Activated naive CD8-positive, alpha-beta T cell treated with anti-CD3 and anti-CD28 coated beads, Interleukin-2, amount 10 ng/mL, durations not matched to agents 7 days and 5 days (primary cell): ENCODE data around the gene SLC39A7. TPM values are rescaled to one million over a fixed set of nuclear protein-coding genes. Genes with fewer than 3 reads are reported as not detected.

Experiments used
- ATAC-seq: fragments of 150-1000 bp; cut with Tn5 transposase; one replicate; pipeline ENCODE4 v1.10.0; 2021; ENCODE audit warnings: low read depth, moderate library complexity
- POLR2A ChIA-PET: fragments of 350-600 bp; sonication (Branson Sonifier 250); formaldehyde crosslinking; loops from one replicate; lab custom pipeline; 2021; ENCODE audit warnings: antibody characterized with exemption; lab: Charles Lee
- DNase-seq: peaks from one replicate; pipeline ENCODE4 v3.0.0; 2021
- H3K27ac Mint-ChIP-seq: one replicate; pipeline ENCODE4 v1.8.0; 2022; ENCODE audit warnings: mild to moderate bottlenecking, mixed read lengths
- H3K27me3 Mint-ChIP-seq: one replicate; pipeline ENCODE4 v1.8.0; 2022; ENCODE audit warnings: mild to moderate bottlenecking, moderate library complexity, mixed read lengths
- H3K36me3 Mint-ChIP-seq: one replicate; pipeline ENCODE4 v1.8.0; 2021; ENCODE audit warnings: mild to moderate bottlenecking, mixed read lengths
- H3K4me1 Mint-ChIP-seq: one replicate; pipeline ENCODE4 v1.8.0; 2021; ENCODE audit warnings: mixed read lengths
- H3K4me3 Mint-ChIP-seq: one replicate; pipeline ENCODE4 v1.8.0; 2022; ENCODE audit warnings: mild to moderate bottlenecking, moderate library complexity, mixed read lengths
- H3K9me3 Mint-ChIP-seq: one replicate; pipeline ENCODE4 v1.8.0; 2021; ENCODE audit warnings: mixed read lengths
- total RNA-seq, 2 experiments: library from RNA; stranded (reverse); gene quantifications; one replicate each; pipeline ENCODE4 v1.2.3, GENCODE V29; 2021

SLC39A7 gene
- total RNA-seq, 2 experiments from 2014 or later = 41.7 to 44.8 TPM

DNA sequence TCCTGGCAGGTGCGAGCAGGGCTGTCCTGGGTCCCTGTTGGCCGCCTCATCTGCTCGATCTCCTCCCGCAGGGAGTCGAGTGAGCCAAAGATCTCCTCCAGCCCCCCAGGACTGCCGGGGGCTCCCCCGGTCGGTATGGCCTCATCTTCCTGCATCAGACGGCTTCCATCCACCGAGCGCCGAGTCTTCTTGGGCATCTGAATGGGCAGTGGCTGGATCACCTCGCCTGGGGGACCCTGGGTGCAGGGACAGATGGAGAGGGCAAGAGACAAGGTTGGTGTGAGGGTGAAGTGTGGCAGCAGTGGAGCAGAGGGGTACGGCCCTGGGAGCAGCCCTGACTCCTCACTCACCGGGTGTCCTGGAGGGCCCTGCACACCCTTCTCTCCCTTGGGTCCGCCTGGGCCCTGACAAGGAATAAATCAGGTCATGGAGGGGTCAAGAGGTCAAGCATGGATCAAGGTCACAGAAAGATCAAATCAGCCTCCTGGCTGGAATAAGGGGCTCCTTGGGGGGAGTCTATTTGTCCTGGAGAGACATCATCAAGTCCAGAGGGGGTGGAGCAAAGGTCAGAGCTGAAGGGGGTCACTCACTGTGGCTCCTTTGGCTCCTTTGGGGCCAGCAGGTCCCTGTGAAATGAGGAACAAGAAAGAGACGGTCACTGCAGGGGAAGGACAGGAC is 34.9 kb upstream of the SLC39A7 start:
- no peak for DNase-seq
- Mint-ChIP-seq H3K27ac (no peak overlapping the region), H3K4me1 (peaks cover 4% of the 10 kb centered on the region), H3K36me3 (no peaks in the 10 kb centered on the region), H3K9me3 (no peaks in the 10 kb centered on the region), H3K4me3 (no peak overlapping the region), H3K27me3 (peaks cover 3% of the 10 kb centered on the region)
- POLR2A ChIA-PET = no interaction called here
- ATAC-seq = no peak

- H3K4me1 Mint-ChIP-seq = peaks cover under 1% of the 10 kb centered on the region
- H3K36me3 Mint-ChIP-seq = no peaks in the 10 kb centered on the region
- no peaks in the 10 kb centered on the region for H3K9me3 Mint-ChIP-seq
- H3K27me3 Mint-ChIP-seq = peaks cover 3% of the 10 kb centered on the region
- ATAC-seq (no peak), DNase-seq (no peak)
- H3K4me3 Mint-ChIP-seq = no peak overlapping the region
- H3K27ac Mint-ChIP-seq = peak overlapping the region; percentile 57
- POLR2A ChIA-PET = no interaction called here
Measured at GRCh38 chr6:33166363-33166762, 34.3 kb upstream of the SLC39A7 start.

- H3K36me3 Mint-ChIP-seq = no peaks in the 10 kb centered on the region
- no peak for DNase-seq
- peaks cover 3% of the 10 kb centered on the region for H3K27me3 Mint-ChIP-seq
- H3K4me1 Mint-ChIP-seq = no peaks in the 10 kb centered on the region
- no peaks in the 10 kb centered on the region for H3K9me3 Mint-ChIP-seq
- peak overlapping the region; percentile 57 for H3K27ac Mint-ChIP-seq
- ATAC-seq = no peak
- H3K4me3 Mint-ChIP-seq = no peak overlapping the region
- POLR2A ChIA-PET = no interaction called here
Measured at GRCh38 chr6:33166811-33167210, 33.9 kb upstream of the SLC39A7 start.

DNA sequence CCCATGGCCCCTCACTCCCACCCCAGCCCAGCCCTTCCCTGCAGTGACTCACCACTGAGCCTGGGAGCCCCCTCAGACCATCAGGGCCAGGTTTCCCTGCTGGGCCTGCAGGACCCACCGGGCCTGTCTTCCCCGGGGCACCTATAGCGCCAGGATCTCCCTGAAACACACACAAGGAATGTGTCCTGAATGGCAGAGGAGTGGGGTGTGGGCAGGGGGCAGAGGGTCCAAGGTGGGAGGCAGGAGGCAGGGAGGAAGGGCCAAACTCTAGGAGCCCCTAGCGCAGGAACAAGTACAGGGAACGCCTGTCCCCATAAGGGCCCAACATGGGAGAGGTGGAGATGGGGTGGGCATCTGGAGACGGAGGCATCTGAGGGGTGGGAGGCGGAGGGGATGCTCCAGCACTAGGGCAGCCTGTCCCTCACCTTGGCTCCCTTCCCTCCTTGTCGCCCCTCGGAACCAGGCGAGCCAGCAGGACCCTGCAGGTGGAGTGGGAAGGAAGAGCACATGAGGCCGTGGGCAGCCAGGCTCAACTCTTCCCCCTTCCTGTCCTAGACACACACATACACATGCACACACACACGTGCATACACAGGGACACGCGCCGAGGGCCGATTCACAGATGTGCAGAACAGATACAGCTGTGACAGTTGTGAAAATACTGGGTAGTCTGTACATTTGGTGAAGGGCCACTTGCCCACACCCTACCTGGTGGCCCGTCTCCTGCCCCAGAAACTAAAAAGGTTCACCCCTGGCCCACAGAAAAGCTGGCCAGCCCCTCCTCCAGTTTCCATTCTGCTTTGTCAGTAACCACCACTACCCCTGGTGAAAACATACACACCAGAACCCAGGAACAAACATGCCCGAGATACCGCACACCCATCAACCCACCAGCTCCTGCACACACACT is 33.0 kb upstream of the SLC39A7 start:
- ATAC-seq = no peak
- H3K9me3 Mint-ChIP-seq = no peaks in the 10 kb centered on the region
- H3K36me3 Mint-ChIP-seq = no peaks in the 10 kb centered on the region
- H3K4me1 Mint-ChIP-seq = no peaks in the 10 kb centered on the region
- DNase-seq = no peak
- no peak overlapping the region for H3K27ac Mint-ChIP-seq
- POLR2A ChIA-PET = no interaction called here
- no peak overlapping the region for H3K4me3 Mint-ChIP-seq
- no peaks in the 10 kb centered on the region for H3K27me3 Mint-ChIP-seq

DNA sequence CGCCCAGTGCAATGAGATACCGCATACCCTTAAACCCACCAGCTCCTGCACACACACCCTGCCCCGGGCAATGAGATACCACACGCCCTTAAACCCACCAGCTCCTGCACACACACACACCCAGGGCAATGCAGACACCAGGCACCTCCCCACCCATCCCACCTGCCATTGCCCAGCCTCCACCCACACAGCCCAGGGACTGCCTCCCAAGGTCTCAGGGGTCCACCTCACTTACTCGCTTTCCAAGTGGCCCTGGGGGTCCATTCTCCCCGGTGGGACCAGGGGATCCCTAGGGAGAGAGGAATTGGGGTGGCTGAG is 32.4 kb upstream of the SLC39A7 start:
- Mint-ChIP-seq H3K4me1 (no peaks in the 10 kb centered on the region), H3K9me3 (no peaks in the 10 kb centered on the region), H3K36me3 (no peaks in the 10 kb centered on the region), H3K27ac (no peak overlapping the region), H3K4me3 (no peak overlapping the region), H3K27me3 (no peaks in the 10 kb centered on the region)
- ATAC-seq = no peak
- POLR2A ChIA-PET = no interaction called here
- DNase-seq = no peak

DNA sequence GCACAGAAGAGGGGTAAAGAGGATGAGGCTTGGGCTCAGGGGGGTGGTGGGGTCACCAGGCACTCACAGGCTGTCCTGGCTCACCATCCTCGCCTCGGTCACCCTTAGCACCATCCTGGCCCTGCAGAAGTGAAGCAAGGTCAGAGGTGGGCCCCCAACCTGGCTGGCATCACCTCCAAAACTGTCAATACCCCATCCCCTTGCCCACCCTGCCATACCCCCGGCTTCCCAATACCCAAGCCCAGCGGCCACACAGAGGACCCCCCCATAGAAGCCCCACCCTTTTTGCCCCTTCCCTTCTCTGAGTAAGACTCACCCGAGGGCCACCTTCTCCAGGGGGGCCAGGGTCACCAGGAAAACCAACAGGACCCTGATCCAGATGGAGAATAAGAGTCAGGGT is 32.0 kb upstream of the SLC39A7 start:
- H3K27ac Mint-ChIP-seq = no peak overlapping the region
- no peaks in the 10 kb centered on the region for H3K4me1 Mint-ChIP-seq
- H3K36me3 Mint-ChIP-seq = no peaks in the 10 kb centered on the region
- ATAC-seq = no peak
- H3K4me3 Mint-ChIP-seq = no peak overlapping the region
- DNase-seq = no peak
- POLR2A ChIA-PET = no interaction called here
- H3K9me3 Mint-ChIP-seq = no peaks in the 10 kb centered on the region
- no peaks in the 10 kb centered on the region for H3K27me3 Mint-ChIP-seq

GRCh38 chr6:33169291-33170175 is 31.1 kb upstream of the SLC39A7 start:
- H3K4me3 Mint-ChIP-seq = no peak overlapping the region
- H3K27me3 Mint-ChIP-seq = no peaks in the 10 kb centered on the region
- H3K36me3 Mint-ChIP-seq = no peaks in the 10 kb centered on the region
- H3K9me3 Mint-ChIP-seq = no peaks in the 10 kb centered on the region
- no peak for DNase-seq
- POLR2A ChIA-PET = no interaction called here
- H3K27ac Mint-ChIP-seq = peak overlapping the region; percentile 36
- ATAC-seq = no peak
- H3K4me1 Mint-ChIP-seq = no peaks in the 10 kb centered on the region

DNA sequence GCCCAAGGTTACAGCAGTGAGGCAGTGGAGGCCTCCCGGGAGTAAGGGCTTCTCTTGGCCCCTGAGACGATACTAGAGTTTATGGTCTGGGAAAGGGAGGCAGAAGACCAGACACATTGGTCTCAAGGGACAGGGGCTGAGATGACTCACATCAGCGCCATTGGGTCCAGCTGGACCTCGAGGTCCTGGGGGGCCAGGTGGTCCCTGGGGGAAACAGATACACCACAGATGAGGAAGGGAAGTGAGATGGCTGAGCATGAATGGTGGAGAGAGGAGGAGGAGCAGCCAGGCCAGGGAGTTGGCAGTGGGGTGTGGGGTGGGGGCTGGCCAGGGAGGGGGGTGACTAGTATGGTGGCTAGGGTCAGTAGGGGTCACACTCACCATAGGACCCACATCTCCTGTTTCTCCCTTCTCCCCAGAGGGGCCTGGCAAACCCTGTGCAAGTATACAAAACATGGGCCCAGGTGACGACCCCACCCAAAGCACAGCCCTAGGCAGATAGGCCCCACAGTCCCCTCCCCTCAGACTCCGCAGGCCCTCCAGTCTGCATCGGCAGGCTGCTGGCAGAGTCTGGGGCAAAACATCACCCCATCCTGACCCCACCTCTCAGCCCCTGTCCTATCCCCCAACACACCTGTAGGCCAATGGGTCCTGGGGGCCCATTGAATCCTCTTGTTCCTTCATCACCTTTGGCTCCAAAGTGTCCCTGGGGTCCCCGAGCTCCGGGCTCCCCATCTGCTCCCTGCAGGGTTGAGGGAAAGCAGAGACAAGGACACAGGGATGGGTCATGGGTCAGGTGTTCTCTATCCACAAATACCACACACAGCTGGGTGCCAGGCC is 30.3 kb upstream of the SLC39A7 start:
- Mint-ChIP-seq H3K4me1 (no peaks in the 10 kb centered on the region), H3K9me3 (no peaks in the 10 kb centered on the region), H3K36me3 (no peaks in the 10 kb centered on the region), H3K27ac (no peak overlapping the region), H3K27me3 (no peaks in the 10 kb centered on the region), H3K4me3 (no peak overlapping the region)
- DNase-seq (no peak), ATAC-seq (no peak)
- POLR2A ChIA-PET = no interaction called here

- no peak overlapping the region for H3K4me3 Mint-ChIP-seq
- H3K9me3 Mint-ChIP-seq = no peaks in the 10 kb centered on the region
- no peaks in the 10 kb centered on the region for H3K4me1 Mint-ChIP-seq
- no peaks in the 10 kb centered on the region for H3K36me3 Mint-ChIP-seq
- no peak overlapping the region for H3K27ac Mint-ChIP-seq
- H3K27me3 Mint-ChIP-seq = no peaks in the 10 kb centered on the region
- no peak for DNase-seq
- POLR2A ChIA-PET = no interaction called here
- ATAC-seq = no peak
Measured at GRCh38 chr6:33171016-33171879, 29.4 kb upstream of the SLC39A7 start.

DNA sequence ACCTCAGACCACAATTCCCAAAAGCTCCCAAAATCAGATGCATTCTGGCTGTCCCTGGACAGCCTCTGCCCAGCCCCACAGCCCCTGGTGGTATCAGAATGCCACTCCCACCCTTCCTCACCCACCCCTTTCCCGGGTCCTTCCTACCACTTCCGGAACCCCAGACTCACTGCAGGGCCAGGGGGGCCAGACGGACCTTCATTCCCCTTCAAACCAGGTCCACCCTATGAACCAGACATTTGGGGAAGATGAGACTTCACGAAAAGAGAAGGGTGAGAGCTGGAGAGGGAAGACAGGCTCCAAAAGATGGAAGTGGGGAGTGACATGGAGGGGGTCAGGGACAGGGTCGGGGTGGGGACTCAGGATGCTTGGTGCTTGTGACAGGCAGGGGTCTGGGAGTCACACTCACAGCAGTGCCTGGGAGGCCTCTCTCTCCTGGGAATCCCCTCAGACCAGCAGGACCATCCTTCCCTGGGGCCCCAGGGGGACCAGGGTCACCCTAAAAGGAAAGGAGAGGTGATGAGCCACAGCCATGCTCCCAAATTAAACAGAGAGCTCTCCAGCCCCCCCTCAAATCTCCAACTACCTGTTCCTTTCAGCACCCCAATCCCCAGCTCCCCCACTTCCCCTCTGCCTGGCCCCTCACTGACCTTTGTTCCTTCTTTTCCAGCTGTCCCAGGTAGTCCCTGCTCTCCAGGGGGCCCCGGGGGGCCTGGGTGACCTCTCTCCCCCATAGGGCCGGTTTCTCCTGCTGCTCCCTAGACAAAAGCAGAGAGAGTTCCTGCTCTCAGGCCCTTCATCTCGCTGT is 28.6 kb upstream of the SLC39A7 start:
- Mint-ChIP-seq H3K27me3 (no peaks in the 10 kb centered on the region), H3K4me1 (no peaks in the 10 kb centered on the region), H3K9me3 (no peaks in the 10 kb centered on the region), H3K36me3 (no peaks in the 10 kb centered on the region), H3K27ac (no peak overlapping the region), H3K4me3 (no peak overlapping the region)
- POLR2A ChIA-PET = no interaction called here
- ATAC-seq (no peak), DNase-seq (no peak)

- Mint-ChIP-seq H3K4me3 (no peak overlapping the region), H3K27me3 (no peaks in the 10 kb centered on the region), H3K36me3 (no peaks in the 10 kb centered on the region), H3K27ac (no peak overlapping the region), H3K4me1 (no peaks in the 10 kb centered on the region), H3K9me3 (no peaks in the 10 kb centered on the region)
- DNase-seq = no peak
- POLR2A ChIA-PET = no interaction called here
- no peak for ATAC-seq
Measured at GRCh38 chr6:33172688-33173534, 27.8 kb upstream of the SLC39A7 start.
